Measurements from ENCODE around the gene RNF130.

DNA sequence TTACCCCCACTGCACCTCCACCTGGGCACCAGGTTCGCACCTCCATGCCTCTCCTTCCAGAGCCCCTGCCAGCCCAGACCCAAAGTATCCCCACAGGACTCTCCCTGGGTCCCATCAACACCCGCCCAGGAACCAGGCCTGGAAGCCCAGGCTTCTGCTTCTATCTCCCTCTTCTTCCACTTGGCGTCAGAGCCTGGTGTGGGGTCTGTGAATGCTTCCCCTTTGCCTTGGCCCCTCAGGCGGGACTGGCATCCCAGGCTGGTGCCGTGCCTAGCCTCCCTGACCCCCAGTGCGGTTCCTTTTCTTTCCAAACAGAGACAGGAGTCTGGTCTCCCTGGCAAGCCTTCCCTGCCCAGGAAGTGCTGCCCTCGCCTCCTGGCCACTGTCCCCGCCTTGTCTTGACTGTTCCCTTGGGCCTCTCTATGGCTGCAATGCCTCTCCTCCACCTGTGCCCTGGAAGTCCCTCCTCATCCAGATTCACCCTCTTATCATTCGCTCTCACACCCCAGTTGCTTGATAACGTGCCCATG is 156.1 kb downstream of the RNF130 start:
- no peak for TF ChIP-seq POLR2A (IDR thresholded peaks at IDR 0.05)
- TF ChIP-seq, protein P1, sequence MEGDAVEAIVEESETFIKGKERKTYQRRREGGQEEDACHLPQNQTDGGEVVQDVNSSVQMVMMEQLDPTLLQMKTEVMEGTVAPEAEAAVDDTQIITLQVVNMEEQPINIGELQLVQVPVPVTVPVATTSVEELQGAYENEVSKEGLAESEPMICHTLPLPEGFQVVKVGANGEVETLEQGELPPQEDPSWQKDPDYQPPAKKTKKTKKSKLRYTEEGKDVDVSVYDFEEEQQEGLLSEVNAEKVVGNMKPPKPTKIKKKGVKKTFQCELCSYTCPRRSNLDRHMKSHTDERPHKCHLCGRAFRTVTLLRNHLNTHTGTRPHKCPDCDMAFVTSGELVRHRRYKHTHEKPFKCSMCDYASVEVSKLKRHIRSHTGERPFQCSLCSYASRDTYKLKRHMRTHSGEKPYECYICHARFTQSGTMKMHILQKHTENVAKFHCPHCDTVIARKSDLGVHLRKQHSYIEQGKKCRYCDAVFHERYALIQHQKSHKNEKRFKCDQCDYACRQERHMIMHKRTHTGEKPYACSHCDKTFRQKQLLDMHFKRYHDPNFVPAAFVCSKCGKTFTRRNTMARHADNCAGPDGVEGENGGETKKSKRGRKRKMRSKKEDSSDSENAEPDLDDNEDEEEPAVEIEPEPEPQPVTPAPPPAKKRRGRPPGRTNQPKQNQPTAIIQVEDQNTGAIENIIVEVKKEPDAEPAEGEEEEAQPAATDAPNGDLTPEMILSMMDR (IDR thresholded peaks at IDR 0.05): no peak
